HK-2 (cell line): ENCODE data around the gene GRAMD1A.
"Not testable (repeated sequence)": the region's sequence is repeated elsewhere in the genome, so short reads cannot be mapped to it uniquely, and the experiment has no call there.

ENCODE experiments used
- DNase-seq: peaks from one replicate; pipeline ENCODE4 v3.0.0-alpha.2; 2018; ENCODE audit not compliant: unreplicated experiment

GRAMD1A gene

GRCh38 chr19:35018379-35018778 lies 18.3 kb downstream of the GRAMD1A start:
- no peak for DNase-seq

- no peak for DNase-seq
Observed at GRCh38 chr19:35019144-35019543, 19.0 kb downstream of the GRAMD1A start.

GRCh38 chr19:35021016-35021415 lies 20.9 kb downstream of the GRAMD1A start:
- no peak for DNase-seq

GRCh38 chr19:35021596-35021995 lies 21.5 kb downstream of the GRAMD1A start:
- DNase-seq, result no peak

GRCh38 chr19:35022460-35022859 lies 22.3 kb downstream of the GRAMD1A start:
- no peak for DNase-seq

GRCh38 chr19:35023428-35023827 lies 23.3 kb downstream of the GRAMD1A start:
- DNase-seq, result no peak

GRCh38 chr19:35024095-35024494 lies 24.0 kb downstream of the GRAMD1A start:
- no peak for DNase-seq

- no peak for DNase-seq
Observed at GRCh38 chr19:35025969-35026368, 25.8 kb downstream of the GRAMD1A start.

GRCh38 chr19:35026418-35026817 lies 26.3 kb downstream of the GRAMD1A start:
- no peak for DNase-seq

- no peak for DNase-seq
Observed at GRCh38 chr19:35027009-35027408, 26.9 kb downstream of the GRAMD1A start.

- DNase-seq, result peak; percentile 44
Observed at GRCh38 chr19:35027851-35028599, 27.9 kb downstream of the GRAMD1A start.

GRCh38 chr19:35028600-35028885 lies 28.4 kb downstream of the GRAMD1A start:
- not testable (repeated sequence) for DNase-seq

- not testable (repeated sequence) for DNase-seq
Observed at GRCh38 chr19:35029275-35029736, 29.2 kb downstream of the GRAMD1A start.

GRCh38 chr19:35029737-35030256 lies 29.7 kb downstream of the GRAMD1A start:
- peak; percentile 22 for DNase-seq

- peak; percentile 70 for DNase-seq
Observed at GRCh38 chr19:35030257-35031071, 30.3 kb downstream of the GRAMD1A start, which contains the start of gene SCN1B. Gene SCN1B, plus strand, starts transcription at chr19:35030470. Its CDS starts 351 bp downstream, at chr19:35030821.

GRCh38 chr19:35031072-35031881 lies 31.2 kb downstream of the GRAMD1A start:
- peak; percentile 36 for DNase-seq

GRCh38 chr19:35032356-35032865 lies 32.3 kb downstream of the GRAMD1A start:
- DNase-seq, result no peak

- no peak for DNase-seq
Observed at GRCh38 chr19:35033067-35034004, 33.2 kb downstream of the GRAMD1A start.

GRCh38 chr19:35034005-35034502 lies 33.9 kb downstream of the GRAMD1A start:
- DNase-seq, result no peak
